ENCODE measurements around the gene UBLCP1. TPM values are rescaled to one million over a fixed set of nuclear protein-coding genes. Genes with fewer than 3 reads are reported as not detected.

Gene UBLCP1
- polyA plus RNA-seq, 1 donor from 2014 or later, result 42.5 TPM

GRCh38 chr5:159215886-159216285 is 47.2 kb upstream of the UBLCP1 start:
- Histone ChIP-seq H3K27me3 (ENCODE audit: insufficient read depth, low read depth, low read length) (no peaks in the 10 kb centered on the region), H3F3A (ENCODE audit: insufficient read depth, low read length, poor library complexity, severe bottlenecking) (no peaks in the 10 kb centered on the region), H3K9me2 (ENCODE audit: insufficient read depth, low read length) (no peaks in the 10 kb centered on the region), H4K20me1 (ENCODE audit: insufficient read depth) (no peaks in the 10 kb centered on the region), H3K27ac (ENCODE audit: low read length) (no peak overlapping the region), H3K4me2 (ENCODE audit: low read length) (no peak overlapping the region), H3K36me3 (ENCODE audit: insufficient read depth, low read length) (no peaks in the 10 kb centered on the region), H3K9ac (ENCODE audit: low read length) (no peak overlapping the region), H3K4me3 (ENCODE audit: low read length) (no peak overlapping the region), H2AFZ (ENCODE audit: low read depth, low read length) (no peak overlapping the region), H3K79me2 (replicated peaks; ENCODE audit: insufficient read depth, low read length) (no peaks in the 10 kb centered on the region), H3K9me3 (ENCODE audit: low read length) (no peaks in the 10 kb centered on the region)
- no peak for TF ChIP-seq RAD21 (conservative IDR thresholded peaks at IDR 0.05)
- TF ChIP-seq MXI1 (conservative IDR thresholded peaks at IDR 0.05; ENCODE audit: poor library complexity, severe bottlenecking), result no peak
- no peak for TF ChIP-seq REST (IDR thresholded peaks at IDR 0.05; ENCODE audit: borderline replicate concordance)
- TF ChIP-seq POLR2AphosphoS5 (IDR thresholded peaks at IDR 0.05), result no peak
- TF ChIP-seq, protein P1, sequence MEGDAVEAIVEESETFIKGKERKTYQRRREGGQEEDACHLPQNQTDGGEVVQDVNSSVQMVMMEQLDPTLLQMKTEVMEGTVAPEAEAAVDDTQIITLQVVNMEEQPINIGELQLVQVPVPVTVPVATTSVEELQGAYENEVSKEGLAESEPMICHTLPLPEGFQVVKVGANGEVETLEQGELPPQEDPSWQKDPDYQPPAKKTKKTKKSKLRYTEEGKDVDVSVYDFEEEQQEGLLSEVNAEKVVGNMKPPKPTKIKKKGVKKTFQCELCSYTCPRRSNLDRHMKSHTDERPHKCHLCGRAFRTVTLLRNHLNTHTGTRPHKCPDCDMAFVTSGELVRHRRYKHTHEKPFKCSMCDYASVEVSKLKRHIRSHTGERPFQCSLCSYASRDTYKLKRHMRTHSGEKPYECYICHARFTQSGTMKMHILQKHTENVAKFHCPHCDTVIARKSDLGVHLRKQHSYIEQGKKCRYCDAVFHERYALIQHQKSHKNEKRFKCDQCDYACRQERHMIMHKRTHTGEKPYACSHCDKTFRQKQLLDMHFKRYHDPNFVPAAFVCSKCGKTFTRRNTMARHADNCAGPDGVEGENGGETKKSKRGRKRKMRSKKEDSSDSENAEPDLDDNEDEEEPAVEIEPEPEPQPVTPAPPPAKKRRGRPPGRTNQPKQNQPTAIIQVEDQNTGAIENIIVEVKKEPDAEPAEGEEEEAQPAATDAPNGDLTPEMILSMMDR (IDR thresholded peaks at IDR 0.05; ENCODE audit: poor library complexity, severe bottlenecking), result no peak
- no peak for TF ChIP-seq TAF1 (IDR thresholded peaks at IDR 0.05; ENCODE audit: low read depth)
- TF ChIP-seq EZH2 (IDR thresholded peaks at IDR 0.05; ENCODE audit: borderline replicate concordance, insufficient read depth, low read length, poor library complexity, severe bottlenecking), result no peak
- no peak for TF ChIP-seq SMC3 (conservative IDR thresholded peaks at IDR 0.05; ENCODE audit: poor library complexity)
- no peak for TF ChIP-seq EP300 (conservative IDR thresholded peaks at IDR 0.05; ENCODE audit: poor library complexity, severe bottlenecking)

GRCh38 chr5:159216454-159216853 is 46.6 kb upstream of the UBLCP1 start:
- no peaks in the 10 kb centered on the region for H3K27me3 ChIP-seq (ENCODE audit: insufficient read depth, low read depth, low read length)
- H3K27ac ChIP-seq (ENCODE audit: low read length), result no peak overlapping the region
- no peaks in the 10 kb centered on the region for H4K20me1 ChIP-seq (ENCODE audit: insufficient read depth)
- H3K36me3 ChIP-seq (ENCODE audit: insufficient read depth, low read length), result no peaks in the 10 kb centered on the region
- H3K4me2 ChIP-seq (ENCODE audit: low read length), result no peak overlapping the region
- H3K9me3 ChIP-seq (ENCODE audit: low read length), result no peaks in the 10 kb centered on the region
- H3F3A ChIP-seq (ENCODE audit: insufficient read depth, low read length, poor library complexity, severe bottlenecking), result no peaks in the 10 kb centered on the region
- H3K4me3 ChIP-seq (ENCODE audit: low read length), result no peak overlapping the region
- no peak for TF ChIP-seq RAD21 (conservative IDR thresholded peaks at IDR 0.05)
- TF ChIP-seq SMC3 (conservative IDR thresholded peaks at IDR 0.05; ENCODE audit: poor library complexity), result no peak
- TF ChIP-seq, protein P1 (IDR thresholded peaks at IDR 0.05; ENCODE audit: poor library complexity, severe bottlenecking), result no peak
- no peak for TF ChIP-seq EZH2 (IDR thresholded peaks at IDR 0.05; ENCODE audit: borderline replicate concordance, insufficient read depth, low read length, poor library complexity, severe bottlenecking)
- no peak for TF ChIP-seq EP300 (conservative IDR thresholded peaks at IDR 0.05; ENCODE audit: poor library complexity, severe bottlenecking)
- TF ChIP-seq TAF1 (IDR thresholded peaks at IDR 0.05; ENCODE audit: low read depth), result no peak
- TF ChIP-seq MXI1 (conservative IDR thresholded peaks at IDR 0.05; ENCODE audit: poor library complexity, severe bottlenecking), result no peak
- TF ChIP-seq POLR2AphosphoS5 (IDR thresholded peaks at IDR 0.05), result no peak
- TF ChIP-seq REST (IDR thresholded peaks at IDR 0.05; ENCODE audit: borderline replicate concordance), result no peak
- H3K9me2 ChIP-seq (ENCODE audit: insufficient read depth, low read length), result no peaks in the 10 kb centered on the region
- no peaks in the 10 kb centered on the region for H3K79me2 ChIP-seq (replicated peaks; ENCODE audit: insufficient read depth, low read length)
- no peak overlapping the region for H3K9ac ChIP-seq (ENCODE audit: low read length)
- H2AFZ ChIP-seq (ENCODE audit: low read depth, low read length), result no peak overlapping the region
